ENCODE measurements around the gene SPTBN4.
A peak's percentile ranks its signal among the peaks of the same experiment; 100 is the strongest.
"Not testable (repeated sequence)": the region's sequence is repeated elsewhere in the genome, so short reads cannot be mapped to it uniquely, and the experiment has no call there.

SPTBN4 gene

GRCh38 chr19:40466219-40466984 lies 399 bp upstream of the SPTBN4 start:
- no peak for TF ChIP-seq CTCF (IDR thresholded peaks at IDR 0.05; ENCODE audit: borderline replicate concordance, insufficient read depth, low read depth, low read length)
- peak overlapping the region; percentile 34 for H3K4me3 ChIP-seq (ENCODE audit: low read depth, low read length)

GRCh38 chr19:40469011-40469410 lies 2.2 kb downstream of the SPTBN4 start:
- no peak overlapping the region for H3K4me3 ChIP-seq (ENCODE audit: low read depth, low read length)
- TF ChIP-seq CTCF (IDR thresholded peaks at IDR 0.05; ENCODE audit: borderline replicate concordance, insufficient read depth, low read depth, low read length), result no peak

- no peak overlapping the region for H3K4me3 ChIP-seq (ENCODE audit: low read depth, low read length)
- no peak for TF ChIP-seq CTCF (IDR thresholded peaks at IDR 0.05; ENCODE audit: borderline replicate concordance, insufficient read depth, low read depth, low read length)
Measured at GRCh38 chr19:40471111-40471510, 4.3 kb downstream of the SPTBN4 start.

GRCh38 chr19:40472516-40472915 lies 5.7 kb downstream of the SPTBN4 start:
- H3K4me3 ChIP-seq (ENCODE audit: low read depth, low read length), result no peak overlapping the region
- TF ChIP-seq CTCF (IDR thresholded peaks at IDR 0.05; ENCODE audit: borderline replicate concordance, insufficient read depth, low read depth, low read length), result no peak

GRCh38 chr19:40474737-40475136 lies 7.9 kb downstream of the SPTBN4 start:
- no peak overlapping the region for H3K4me3 ChIP-seq (ENCODE audit: low read depth, low read length)

GRCh38 chr19:40475878-40476644 lies 9.3 kb downstream of the SPTBN4 start:
- not testable (repeated sequence) for H3K4me3 ChIP-seq (ENCODE audit: low read depth, low read length)

More at GRCh38 chr19:40474737-40475136, 7.9 kb downstream of the SPTBN4 start:
- no peak for TF ChIP-seq CTCF (IDR thresholded peaks at IDR 0.05; ENCODE audit: borderline replicate concordance, insufficient read depth, low read depth, low read length)

- TF ChIP-seq CTCF (IDR thresholded peaks at IDR 0.05; ENCODE audit: borderline replicate concordance, insufficient read depth, low read depth, low read length), result no peak
- H3K4me3 ChIP-seq (ENCODE audit: low read depth, low read length), result no peak overlapping the region
Measured at GRCh38 chr19:40486017-40486416, 19.2 kb downstream of the SPTBN4 start.

Measured in GM12875 (cell line).